Small intestine (tissue), 7 donors: ENCODE results near the gene ABLIM3. TPM values are rescaled to one million over a fixed set of nuclear protein-coding genes. Genes with fewer than 3 reads are reported as not detected.

ENCODE experiments used
- DNase-seq, 2 donors: peaks; one replicate each; pipeline versions ENCODE4 v3.0.0 to v3.0.0-alpha.2; 2013
- FAIRE-seq: peaks from 2 replicates; lab custom pipeline; 2012; peaks lifted over from hg19 to GRCh38; lab: Jason Lieb, UNC
- H3K27ac ChIP-seq, 3 donors: one replicate each; pipeline ENCODE4 v1.5.1; 2013; ENCODE audit warnings: low read length in 2 of 3, mild to moderate bottlenecking in 2 of 3, control low read depth in 1 of 3, inconsistent platforms in 1 of 3, low read depth in 1 of 3, moderate library complexity in 1 of 3
- H3K27me3 ChIP-seq, 3 donors: one replicate each; pipeline ENCODE4 v1.6.1; 2013; ENCODE audit warnings: low read length in 3 of 3, inconsistent platforms in 1 of 3; ENCODE audit not compliant: control insufficient read depth in 3 of 3, insufficient read depth in 3 of 3
- H3K36me3 ChIP-seq, 3 donors: one replicate each; pipeline ENCODE4 v1.6.1; 2013; ENCODE audit warnings: low read length in 3 of 3, inconsistent platforms in 1 of 3, low read depth in 1 of 3, mild to moderate bottlenecking in 1 of 3, moderate library complexity in 1 of 3; ENCODE audit not compliant: control insufficient read depth in 3 of 3, insufficient read depth in 2 of 3
- H3K4me1 ChIP-seq, 3 donors: one replicate each; pipeline ENCODE4 v1.6.1; 2013; ENCODE audit warnings: low read length in 2 of 3, inconsistent platforms in 1 of 3, low read depth in 1 of 3, mild to moderate bottlenecking in 1 of 3, moderate library complexity in 1 of 3; ENCODE audit not compliant: control insufficient read depth in 3 of 3, insufficient read depth in 2 of 3
- H3K4me3 ChIP-seq, 3 donors: one replicate each; pipeline ENCODE4 v1.5.1; 2013; ENCODE audit warnings: low read length in 3 of 3, control low read depth in 1 of 3, inconsistent platforms in 1 of 3, low read depth in 1 of 3, mild to moderate bottlenecking in 1 of 3, moderate library complexity in 1 of 3
- H3K9me3 ChIP-seq, 2 donors: one replicate each; pipeline ENCODE4 v1.6.1; 2013; ENCODE audit warnings: low read depth in 1 of 2, low read length in 1 of 2; ENCODE audit not compliant: control insufficient read depth in 2 of 2, insufficient read depth in 1 of 2
- WGBS, 3 donors: extraction: QIAGEN DNeasy Blood & Tissue Kit; methylation state at CpG; one replicate each; pipeline ENCODE4 v1.1.7; 2013; 5-methylcytosine and 5-hydroxymethylcytosine counted together
- polyA plus RNA-seq, 4 donors: library from polyadenylated mRNA; stranded (reverse) in 3 of 4; unstranded in 1 of 4; fragments of 200-250 nt in 3 of 4; fragments of 120-200 nt in 1 of 4; gene quantifications; one replicate each; pipeline versions ENCODE4 v1.2.1 to v1.2.3, GENCODE V29; 2013
- donor health status: healthy with polysubstance abuse.
- donor health status: control.
- donor health status: control.
- donor health status: Bipolar disorder and iron deficiency.
- donor health status: healthy.

Gene ABLIM3
- polyA plus RNA-seq, 4 donors = 0.89 to 10.0 (median 5.3) TPM

DNA sequence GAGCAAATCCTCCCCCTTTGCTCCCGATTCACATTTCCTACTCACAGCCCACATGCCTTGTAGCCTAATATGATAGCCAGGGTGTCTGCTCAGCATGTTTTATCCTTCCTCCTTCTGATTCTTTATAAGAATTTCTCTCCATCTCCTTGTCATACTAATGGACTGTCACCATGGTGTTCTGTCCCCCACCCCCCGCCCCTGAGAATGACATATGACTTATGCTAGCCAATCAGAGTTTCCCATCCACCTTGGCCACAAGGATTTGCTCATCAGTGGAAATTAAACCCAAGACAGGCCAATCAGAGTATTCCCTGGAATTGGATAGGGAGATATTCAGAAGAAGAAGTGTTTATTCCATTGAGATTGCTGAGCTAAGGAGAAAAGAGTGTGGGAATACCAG, 16.0 kb downstream of the ABLIM3 start:
- FAIRE-seq (no peak), DNase-seq (no peak)
- Histone ChIP-seq H3K4me3 (no peak overlapping the region), H3K27ac (no peak overlapping the region), H3K36me3 (no peaks in the 10 kb centered on the region), H3K27me3 (peaks cover 0 to 2% (median 0%) of the 10 kb centered on the region in 3 donors), H3K4me1 (peaks cover 0 to 3% (median 0%) of the 10 kb centered on the region in 3 donors), H3K9me3 (no peaks in the 10 kb centered on the region)
- 68 to 88% (median 74%) methylated on average over 2 of the region's 2 CpGs for WGBS, 3 donors

DNA sequence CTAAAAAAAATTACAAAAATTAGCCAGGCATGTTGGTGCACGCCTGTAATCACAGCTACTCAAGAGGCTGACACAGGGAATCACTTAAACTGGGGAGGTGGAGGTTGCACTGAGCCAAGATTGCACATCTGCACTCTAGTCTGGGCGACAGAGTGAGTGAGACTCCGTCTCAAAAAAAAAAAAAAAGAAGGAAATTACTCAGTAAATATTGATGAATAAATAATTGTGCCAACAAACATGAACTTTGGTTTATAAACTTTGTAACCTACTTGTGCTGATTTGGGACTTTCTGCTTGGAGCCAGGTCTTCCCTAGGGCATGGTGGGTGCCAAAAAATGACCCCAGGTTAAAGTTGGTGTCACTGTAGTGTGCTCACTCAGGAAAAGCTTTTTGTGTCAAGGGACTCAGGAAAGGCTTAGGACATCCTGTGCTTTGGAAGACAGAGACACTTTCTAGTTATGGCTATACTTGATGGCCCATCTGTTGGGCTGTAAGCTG, 19.0 kb downstream of the ABLIM3 start:
- WGBS, 3 donors = 10 to 46% (median 25%) methylated on average over 3 of the region's 3 CpGs
- FAIRE-seq = no peak
- Histone ChIP-seq H3K27me3 (no peaks in the 10 kb centered on the region), H3K36me3 (no peaks in the 10 kb centered on the region), H3K27ac (peak overlapping the region in 1 of 3 donors; percentile 39), H3K4me1 (peaks cover 0 to 3% (median 0%) of the 10 kb centered on the region in 3 donors), H3K4me3 (no peak overlapping the region), H3K9me3 (no peaks in the 10 kb centered on the region)
- DNase-seq = no peak

DNA sequence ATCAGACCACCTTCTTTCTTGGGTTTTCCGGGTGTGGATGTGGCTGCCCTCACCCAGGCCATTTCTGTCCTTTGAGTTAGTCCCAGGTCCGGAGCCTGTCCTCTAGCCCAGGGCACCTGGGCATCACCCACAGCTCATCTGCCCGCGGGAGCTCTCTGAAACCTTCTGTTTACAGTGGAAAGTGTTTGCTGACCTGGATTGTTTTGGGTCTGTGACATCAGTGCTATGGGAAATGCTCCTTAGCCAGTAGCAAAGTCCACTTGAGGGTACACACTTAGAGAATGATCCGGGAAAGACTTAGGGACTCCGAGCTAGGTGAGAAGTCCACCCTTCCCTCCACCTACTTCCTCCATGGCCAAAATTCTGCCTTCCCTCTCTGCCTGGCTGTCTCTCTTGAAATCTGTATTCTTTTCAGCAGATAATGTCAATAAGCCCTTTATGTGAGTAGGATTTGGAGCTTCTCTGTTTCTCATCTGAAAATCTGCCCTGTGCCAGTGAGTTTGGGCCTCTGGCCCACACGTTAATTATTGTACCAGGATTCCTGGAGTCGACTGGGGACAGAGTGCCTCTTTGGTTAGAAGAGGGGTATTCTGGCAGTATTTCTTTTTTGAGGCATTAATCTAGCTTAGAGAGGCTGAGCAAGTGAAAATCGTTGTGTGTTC, 19.9 kb downstream of the ABLIM3 start:
- WGBS, 3 donors = 49 to 61% (median 50%) methylated on average over 9 of the region's 9 CpGs
- peak; percentile 4 to 47 for DNase-seq
- H3K36me3 ChIP-seq = no peaks in the 10 kb centered on the region
- peaks cover 0 to 3% (median 0%) of the 10 kb centered on the region in 3 donors for H3K4me1 ChIP-seq
- H3K27ac ChIP-seq = peak overlapping the region in 1 of 3 donors; percentile 39
- no peaks in the 10 kb centered on the region for H3K27me3 ChIP-seq
- H3K4me3 ChIP-seq = no peak overlapping the region
- H3K9me3 ChIP-seq = no peaks in the 10 kb centered on the region
- no peak for FAIRE-seq

DNA sequence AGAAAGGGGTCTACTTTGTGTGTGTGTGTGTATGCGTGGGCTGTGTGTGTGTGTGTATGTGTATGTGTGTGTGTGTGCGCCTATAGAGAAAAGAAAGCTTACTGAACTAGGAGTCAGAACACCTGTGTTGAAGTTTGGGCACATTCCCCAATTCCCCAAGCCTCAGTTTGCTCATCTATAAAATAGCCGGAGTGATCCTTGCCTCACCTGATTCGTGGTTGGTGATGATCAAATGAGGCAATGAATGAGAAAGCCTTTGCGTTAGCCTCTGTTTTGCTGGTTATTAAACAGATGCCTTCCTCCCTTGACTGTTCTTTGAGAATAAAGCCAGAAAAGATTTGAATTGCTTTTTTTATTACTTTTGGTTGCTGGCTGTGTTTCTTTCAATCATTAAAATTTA, 20.6 kb downstream of the ABLIM3 start:
- no peaks in the 10 kb centered on the region for H3K9me3 ChIP-seq
- no peaks in the 10 kb centered on the region for H3K27me3 ChIP-seq
- FAIRE-seq = no peak
- H3K4me1 ChIP-seq = peaks cover 0 to 3% (median 0%) of the 10 kb centered on the region in 3 donors
- no peak overlapping the region for H3K27ac ChIP-seq
- no peak overlapping the region for H3K4me3 ChIP-seq
- DNase-seq = no peak
- 94 to 95% (median 94%) methylated on average over 5 of the region's 5 CpGs for WGBS, 3 donors
- H3K36me3 ChIP-seq = no peaks in the 10 kb centered on the region

DNA sequence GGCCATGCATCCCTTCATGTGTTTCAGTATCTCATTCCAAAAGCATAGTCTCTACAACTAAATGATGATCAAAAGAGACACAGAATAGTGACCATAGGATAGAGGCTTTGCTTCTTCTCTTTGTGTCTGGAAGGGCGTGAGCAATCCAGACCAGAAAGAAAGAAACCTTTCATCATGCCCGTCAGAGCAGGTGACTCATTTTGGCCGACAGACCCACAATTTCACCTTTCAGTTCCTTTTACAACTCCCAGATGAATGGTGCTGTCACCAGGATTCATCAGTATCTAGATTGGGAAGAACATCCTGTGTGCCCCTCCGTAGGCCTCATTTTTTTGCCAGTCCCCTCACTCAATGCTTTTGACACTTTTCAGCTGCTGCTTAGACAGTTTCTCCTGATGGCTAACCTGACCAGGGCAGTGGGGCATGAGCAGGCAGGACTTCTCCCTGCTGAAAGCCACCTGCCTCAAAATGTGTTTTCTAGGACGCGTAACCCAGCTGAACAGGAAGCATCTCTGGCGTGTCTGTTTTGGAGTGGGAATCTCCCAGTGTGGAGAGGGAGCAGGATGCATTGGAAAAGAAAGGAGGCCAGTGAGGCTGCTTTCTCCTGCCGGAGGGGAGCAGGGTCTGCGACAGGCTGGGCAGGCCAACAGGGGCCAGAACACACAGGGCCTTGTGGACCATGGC, 21.2 kb downstream of the ABLIM3 start:
- 56 to 65% (median 61%) methylated on average over 9 of the region's 9 CpGs for WGBS, 3 donors
- Histone ChIP-seq H3K36me3 (no peaks in the 10 kb centered on the region), H3K27ac (no peak overlapping the region), H3K9me3 (no peaks in the 10 kb centered on the region), H3K27me3 (no peaks in the 10 kb centered on the region), H3K4me3 (no peak overlapping the region), H3K4me1 (peaks cover 0 to 3% (median 0%) of the 10 kb centered on the region in 3 donors)
- FAIRE-seq (no peak), DNase-seq (no peak)

DNA sequence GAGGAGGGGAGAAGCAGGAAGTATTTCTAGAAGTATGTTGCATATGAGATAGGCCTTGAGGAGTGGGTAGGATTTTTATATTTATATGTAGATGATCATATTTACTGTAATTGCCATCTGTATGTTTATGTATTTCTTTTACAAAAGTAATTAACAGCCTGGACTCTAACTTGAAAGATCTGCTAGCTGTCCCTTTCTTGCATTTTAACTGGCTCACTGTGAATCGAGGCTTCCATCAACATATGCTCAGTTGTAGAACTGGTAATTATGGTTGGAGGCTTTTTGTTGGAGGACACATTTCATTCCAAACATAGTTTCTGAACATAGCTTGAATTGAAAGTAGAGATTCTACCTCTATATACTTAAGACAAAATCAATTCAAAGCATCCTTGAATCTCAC, 23.4 kb downstream of the ABLIM3 start:
- Histone ChIP-seq H3K27ac (no peak overlapping the region), H3K36me3 (no peaks in the 10 kb centered on the region), H3K27me3 (no peaks in the 10 kb centered on the region), H3K9me3 (no peaks in the 10 kb centered on the region), H3K4me1 (peaks cover 0 to 3% (median 0%) of the 10 kb centered on the region in 3 donors), H3K4me3 (no peak overlapping the region)
- FAIRE-seq (no peak), DNase-seq (no peak)
- WGBS, 3 donors = 70 to 81% (median 77%) methylated on average over 1 of the region's 1 CpG

DNA sequence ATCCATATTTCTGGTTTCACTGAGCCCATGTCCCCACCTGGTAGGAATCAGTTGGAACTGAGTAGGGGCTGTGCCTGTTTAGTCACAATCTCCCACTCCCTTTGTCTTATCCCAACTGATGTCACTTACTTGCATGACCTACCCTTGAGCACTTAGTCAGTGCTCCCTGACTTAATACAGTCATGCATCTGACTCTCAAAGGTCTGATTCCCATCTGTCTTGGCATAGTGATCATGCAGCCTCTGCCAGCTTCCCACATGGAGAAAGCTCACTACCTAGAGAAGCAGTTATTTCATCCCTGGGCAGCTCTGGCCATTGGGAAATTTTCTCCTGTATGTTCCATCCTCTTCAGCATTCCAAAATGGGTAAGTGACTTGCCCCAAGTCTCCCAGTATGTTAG, 24.8 kb downstream of the ABLIM3 start:
- Histone ChIP-seq H3K36me3 (no peaks in the 10 kb centered on the region), H3K9me3 (no peaks in the 10 kb centered on the region)
- no peak for FAIRE-seq

DNA sequence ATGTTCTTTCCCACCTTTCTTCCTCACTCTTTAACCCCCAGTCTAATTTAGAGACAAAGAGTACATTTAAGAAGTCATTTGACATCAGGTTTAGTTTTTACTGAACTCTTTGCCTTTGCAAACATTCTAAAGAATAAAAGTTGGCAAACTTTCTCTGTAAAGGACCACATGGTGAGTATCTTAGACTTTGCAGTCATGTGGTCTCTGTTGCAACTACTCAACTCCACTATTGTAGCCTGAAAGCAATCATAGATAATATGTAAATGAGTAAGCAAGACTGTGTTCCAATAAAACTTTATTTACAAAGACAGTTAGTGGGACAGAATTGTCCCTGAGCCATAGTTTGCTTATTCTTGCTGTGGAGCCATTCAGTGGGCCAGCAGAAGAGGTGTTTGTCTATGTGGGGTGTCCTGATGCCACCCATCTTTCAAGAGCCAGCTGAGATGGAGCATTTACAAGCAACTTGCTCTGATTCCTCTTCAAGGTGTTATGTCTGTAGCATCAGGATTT, 25.4 kb downstream of the ABLIM3 start:
- FAIRE-seq (no peak), DNase-seq (no peak)
- no peaks in the 10 kb centered on the region for H3K36me3 ChIP-seq
- H3K4me3 ChIP-seq = no peak overlapping the region
- no peaks in the 10 kb centered on the region for H3K4me1 ChIP-seq
- H3K9me3 ChIP-seq = no peaks in the 10 kb centered on the region
- no peaks in the 10 kb centered on the region for H3K27me3 ChIP-seq
- no peak overlapping the region for H3K27ac ChIP-seq

More for the DNA sequence above, 24.8 kb downstream of the ABLIM3 start:
- no peaks in the 10 kb centered on the region for H3K27me3 ChIP-seq
- no peak overlapping the region for H3K4me3 ChIP-seq
- no peaks in the 10 kb centered on the region for H3K4me1 ChIP-seq
- DNase-seq = no peak
- H3K27ac ChIP-seq = no peak overlapping the region
